Right lobe of liver (tissue), 6 donors: Measurements from ENCODE around the gene OR7D2. TPM values are rescaled to one million over a fixed set of nuclear protein-coding genes. Genes with fewer than 3 reads are reported as not detected.

Experiments used
- ATAC-seq, 4 donors: fragments of 200-7000 bp; cut with Tn5 transposase; one replicate each; pipeline ENCODE4 v1.9.1; 2020; ENCODE audit warnings: mild to moderate bottlenecking in 4 of 4, moderate library complexity in 4 of 4
- DNase-seq, 3 donors: peaks; one replicate each; pipeline ENCODE4 v3.0.0-alpha.2; 2020
- H3K27ac ChIP-seq, 3 donors: fragments of 200-600 bp; one replicate each; pipeline ENCODE4 v1.8.0; 2022
- H3K27me3 ChIP-seq, 2 donors: fragments of 200-600 bp; one replicate each; pipeline ENCODE4 v1.8.0; 2022
- H3K36me3 ChIP-seq, 4 donors: fragments of 200-600 bp; sonication (generic) in 1 of 4; one replicate each; pipeline versions ENCODE4 v1.5.1 to v1.8.0; 2017 to 2022; ENCODE audit warnings: control low read depth in 1 of 4
- H3K4me1 ChIP-seq, 4 donors: fragments of 200-600 bp; sonication (generic) in 1 of 4; one replicate each; pipeline versions ENCODE4 v1.5.1 to v1.8.0; 2017 to 2022; ENCODE audit warnings: control low read depth in 1 of 4
- H3K4me3 ChIP-seq, 3 donors: fragments of 200-600 bp; one replicate each; pipeline ENCODE4 v1.8.0; 2022
- H3K9me3 ChIP-seq, 4 donors: fragments of 200-600 bp; sonication (generic) in 1 of 4; one replicate each; pipeline versions ENCODE4 v1.5.1 to v1.8.0; 2017 to 2022; ENCODE audit warnings: control low read depth in 1 of 4
- POLR2A ChIP-seq: fragments of 450-650 bp; IDR thresholded peaks from one replicate; pipeline ENCODE4 v1.6.1; 2017; ENCODE audit warnings: antibody characterized with exemption, mild to moderate bottlenecking
- WGBS: methylation state at CpG from one replicate; pipeline ENCODE4 v1.1.6; 2018; ENCODE audit warnings: low coverage, low lambda C conversion rate; ENCODE audit not compliant: insufficient coverage; ENCODE audit errors: missing lambda C conversion rate; 5-methylcytosine and 5-hydroxymethylcytosine counted together
- intact Hi-C, 2 donors: fragments of 100-400 bp; cut with DNase I; formaldehyde crosslinking; loops; one replicate each; pipeline versions ENCODE4 v1.11.2 to v1.14.1; 2022
- long read RNA-seq: library from polyadenylated mRNA; unstranded; transcript quantifications from one replicate; pipeline ENCODE4 v2.0.0, GENCODE V29; 2019
- total RNA-seq, 6 experiments: library from RNA; depleted of rRNA in 2 of 6; stranded (reverse); fragments of >200 nt in 2 of 6; fragmentation: NEBNext Ultra II Directional in 3 of 6; extraction: Animal tissue kit (Norgen Biotek cat#: 25700) in 3 of 6; gene quantifications; one replicate each; pipeline versions ENCODE4 v1.1.0 to v1.2.4, GENCODE V29; 2016 to 2023
- TF ChIP-seq, protein P1 (sequence below), 4 donors: fragments of 200-600 bp in 3 of 4; fragments of 450-650 bp in 1 of 4; IDR thresholded peaks; one replicate each; pipeline versions ENCODE4 v1.5.1 to v1.8.0; 2016 to 2022; ENCODE audit warnings: antibody characterized with exemption in 4 of 4, mild to moderate bottlenecking in 2 of 4
- donor health status: DM: no; HTN: yes; CAD: no.
- donor health status: DM: no; HTN: no; CAD: no.
- donor health status: DM: no; HTN: no; CAD: no.
- donor health status: DM: no; HTN: yes; CAD: no.
- donor health status: DM: no; HTN: yes; CAD: no.

Gene OR7D2
- under 1 TPM in 1 of 6 experiments, not detected in 5; 0.09 TPM for total RNA-seq
- long read RNA-seq = 0 reads

DNA sequence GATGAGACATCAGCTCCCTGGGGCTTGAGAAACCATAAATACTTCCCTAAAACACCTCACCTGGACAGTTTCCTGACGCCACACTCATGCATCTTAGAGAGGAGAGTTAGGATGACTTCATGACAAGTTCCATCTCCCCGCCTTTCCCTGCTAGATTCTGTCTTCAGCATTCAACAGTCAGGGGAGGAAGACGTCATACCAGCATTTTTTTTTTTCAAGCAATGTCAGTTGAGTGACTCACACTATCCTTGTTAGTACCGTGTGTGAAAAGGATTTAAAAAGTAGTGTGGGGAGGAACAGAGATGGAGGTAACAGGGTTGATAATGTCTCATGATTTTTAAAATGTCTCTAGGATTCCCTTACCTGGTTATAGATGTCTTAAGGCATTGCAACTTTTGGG lies at the start of gene OR7D2:
TSS of gene OR7D2 (plus strand) at position 79 of the 400 bp plus-strand sequence. CDS start 6,803 bp downstream, outside the sequence.
- WGBS = 69% methylated on average over 3 of the region's 4 CpGs
- intact Hi-C loops = no loop called here

DNA sequence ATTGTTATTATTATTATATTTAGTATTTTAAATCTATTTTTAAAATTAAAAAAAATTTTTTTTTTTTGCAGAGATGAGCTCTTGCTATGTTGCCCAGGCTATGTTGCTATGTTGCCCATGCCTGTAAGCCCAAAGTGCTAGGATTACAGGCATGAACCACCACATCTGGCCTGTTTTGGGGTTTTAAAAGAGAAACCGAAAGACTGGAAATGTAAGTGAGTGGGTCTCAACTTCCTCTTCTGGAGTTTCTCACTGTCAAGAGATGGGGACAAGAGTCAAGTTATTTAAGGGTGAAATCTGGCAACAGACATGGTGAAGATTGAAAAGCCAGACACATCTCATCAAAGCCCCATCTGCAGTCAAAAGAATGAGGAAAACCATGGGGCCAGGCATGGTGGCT lies 47.8 kb upstream of the OR7D2 start:
- intact Hi-C loops = no loop called here
- no peak for DNase-seq

More for the DNA sequence above, at the start of gene OR7D2:
- Histone ChIP-seq H3K27me3 (no peaks in the 10 kb centered on the region), H3K36me3 (no peaks in the 10 kb centered on the region), H3K27ac (no peak within 1 kb of the TSS), H3K4me3 (no peak within 1 kb of the TSS), H3K4me1 (no peaks in the 10 kb centered on the region), H3K9me3 (no peaks in the 10 kb centered on the region)
- TF ChIP-seq POLR2A = no peak
- TF ChIP-seq, protein P1, sequence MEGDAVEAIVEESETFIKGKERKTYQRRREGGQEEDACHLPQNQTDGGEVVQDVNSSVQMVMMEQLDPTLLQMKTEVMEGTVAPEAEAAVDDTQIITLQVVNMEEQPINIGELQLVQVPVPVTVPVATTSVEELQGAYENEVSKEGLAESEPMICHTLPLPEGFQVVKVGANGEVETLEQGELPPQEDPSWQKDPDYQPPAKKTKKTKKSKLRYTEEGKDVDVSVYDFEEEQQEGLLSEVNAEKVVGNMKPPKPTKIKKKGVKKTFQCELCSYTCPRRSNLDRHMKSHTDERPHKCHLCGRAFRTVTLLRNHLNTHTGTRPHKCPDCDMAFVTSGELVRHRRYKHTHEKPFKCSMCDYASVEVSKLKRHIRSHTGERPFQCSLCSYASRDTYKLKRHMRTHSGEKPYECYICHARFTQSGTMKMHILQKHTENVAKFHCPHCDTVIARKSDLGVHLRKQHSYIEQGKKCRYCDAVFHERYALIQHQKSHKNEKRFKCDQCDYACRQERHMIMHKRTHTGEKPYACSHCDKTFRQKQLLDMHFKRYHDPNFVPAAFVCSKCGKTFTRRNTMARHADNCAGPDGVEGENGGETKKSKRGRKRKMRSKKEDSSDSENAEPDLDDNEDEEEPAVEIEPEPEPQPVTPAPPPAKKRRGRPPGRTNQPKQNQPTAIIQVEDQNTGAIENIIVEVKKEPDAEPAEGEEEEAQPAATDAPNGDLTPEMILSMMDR (IDR thresholded peaks at IDR 0.05) = no peak
- ATAC-seq = no peak
- no peak for DNase-seq

DNA sequence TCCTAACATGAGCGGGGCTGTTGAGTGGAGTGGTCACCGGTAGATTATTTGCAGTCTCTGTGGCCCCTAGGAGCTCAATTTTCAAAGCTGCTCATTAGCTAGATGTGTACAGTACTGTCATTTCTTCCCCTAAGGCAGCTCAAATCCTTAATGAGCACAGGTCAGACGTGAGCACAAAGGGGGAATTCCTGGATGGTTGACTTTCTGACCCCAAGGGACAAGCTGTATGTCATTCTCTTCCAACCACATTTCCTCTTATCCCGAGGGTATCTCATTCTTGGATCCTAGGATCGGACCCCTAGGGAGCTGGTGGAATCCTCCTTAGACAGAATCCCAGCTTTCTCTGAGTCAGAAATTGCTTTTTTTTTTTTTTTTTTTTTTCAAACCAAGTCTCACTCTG lies 46.4 kb upstream of the OR7D2 start:
- intact Hi-C loops = no loop called here
- ATAC-seq = no peak

More for the DNA sequence above, 47.8 kb upstream of the OR7D2 start:
- TF ChIP-seq, protein P1 (IDR thresholded peaks at IDR 0.05) = no peak
- TF ChIP-seq POLR2A = no peak
- H3K4me1 ChIP-seq = no peaks in the 10 kb centered on the region
- no peaks in the 10 kb centered on the region for H3K27me3 ChIP-seq
- 29% methylated on average over 1 of the region's 1 CpG for WGBS
- H3K36me3 ChIP-seq = no peaks in the 10 kb centered on the region
- H3K4me3 ChIP-seq = no peak overlapping the region
- no peak for ATAC-seq
- no peak overlapping the region for H3K27ac ChIP-seq
- H3K9me3 ChIP-seq = no peaks in the 10 kb centered on the region

DNA sequence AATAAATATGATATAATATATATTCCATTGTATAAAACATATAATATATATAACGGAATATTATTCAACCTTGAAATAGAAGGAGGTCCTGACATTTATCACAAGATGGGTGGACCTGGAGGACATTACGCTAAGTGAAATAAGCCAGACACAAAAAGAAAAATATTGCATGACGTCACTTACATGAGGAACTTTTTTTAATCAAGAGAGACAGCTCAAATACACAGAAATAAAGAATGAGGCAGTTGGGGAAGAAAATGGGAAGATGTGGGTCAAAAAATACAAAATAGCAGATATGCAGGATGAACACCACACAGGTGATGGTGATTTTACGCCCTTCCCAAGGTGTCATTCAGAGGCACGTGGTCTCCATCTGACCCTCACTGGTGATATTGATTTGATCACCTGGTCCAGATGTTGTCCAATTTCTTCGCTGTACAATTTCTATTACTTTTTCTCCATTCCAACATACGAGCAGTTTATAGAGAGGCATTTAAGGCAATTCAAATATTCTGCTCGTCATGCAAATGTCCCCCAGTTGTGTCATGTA lies 39.1 kb upstream of the OR7D2 start:
- DNase-seq (no peak), ATAC-seq (peak in 2 of 4 donors; percentile 4 to 9)
- intact Hi-C loops = no loop called here
- H3K9me3 ChIP-seq = peaks cover 0 to 4% (median 1%) of the 10 kb centered on the region in 4 donors
- H3K27ac ChIP-seq = peak overlapping the region in 1 of 3 donors; percentile 78
- no peak for TF ChIP-seq POLR2A
- TF ChIP-seq, protein P1 (IDR thresholded peaks at IDR 0.05) = no peak
- no peaks in the 10 kb centered on the region for H3K27me3 ChIP-seq
- H3K4me1 ChIP-seq = peaks cover 0 to 14% (median 2%) of the 10 kb centered on the region in 4 donors
- 26% methylated on average over 8 of the region's 8 CpGs for WGBS
- H3K36me3 ChIP-seq = peaks cover 0 to 2% (median 0%) of the 10 kb centered on the region in 4 donors
- peak overlapping the region; percentile 85 to 93 (median 90) for H3K4me3 ChIP-seq

More for the DNA sequence above, 46.4 kb upstream of the OR7D2 start:
- no peak overlapping the region for H3K27ac ChIP-seq
- no peaks in the 10 kb centered on the region for H3K4me1 ChIP-seq
- no peaks in the 10 kb centered on the region for H3K36me3 ChIP-seq
- no peaks in the 10 kb centered on the region for H3K9me3 ChIP-seq
- 24% methylated on average over 3 of the region's 5 CpGs for WGBS
- TF ChIP-seq POLR2A = no peak
- TF ChIP-seq, protein P1 (IDR thresholded peaks at IDR 0.05) = no peak
- no peaks in the 10 kb centered on the region for H3K27me3 ChIP-seq
- no peak overlapping the region for H3K4me3 ChIP-seq
- no peak for DNase-seq
